WTC11 (cell line): Measurements from ENCODE around the gene TMEM181. TPM values are rescaled to one million over a fixed set of nuclear protein-coding genes. Genes with fewer than 3 reads are reported as not detected.

Source experiments
- ATAC-seq: fragments of 200-7000 bp; cut with Tn5 transposase; 2 replicates; pipeline ENCODE4 v1.10.0; 2021; ENCODE audit warnings: mild to moderate bottlenecking, moderate library complexity
- CTCF ChIA-PET: fragments of 300-600 bp; sonication (Branson Sonifier 250); formaldehyde crosslinking; loops from one replicate; lab custom pipeline; 2021; ENCODE audit warnings: antibody characterized with exemption; lab: Charles Lee
- POLR2A ChIA-PET: fragments of 350-600 bp; sonication (Branson Sonifier 250); formaldehyde crosslinking; loops from one replicate; lab custom pipeline; 2021; ENCODE audit warnings: antibody characterized with exemption; lab: Charles Lee
- DNase-seq: peaks from one replicate; pipeline ENCODE4 v3.0.0; 2021; ENCODE audit warnings: low spot score
- H3K27ac Mint-ChIP-seq: 2 replicates; pipeline ENCODE4 v1.8.0; 2021; ENCODE audit warnings: mixed read lengths
- H3K27me3 Mint-ChIP-seq: 2 replicates; pipeline ENCODE4 v1.8.0; 2021; ENCODE audit warnings: low read depth, mild to moderate bottlenecking, moderate library complexity, mixed read lengths
- H3K36me3 Mint-ChIP-seq: 2 replicates; pipeline ENCODE4 v1.8.0; 2021; ENCODE audit warnings: mixed read lengths
- H3K4me1 Mint-ChIP-seq: 2 replicates; pipeline ENCODE4 v1.8.0; 2022; ENCODE audit warnings: mixed read lengths
- H3K4me3 Mint-ChIP-seq: 2 replicates; pipeline ENCODE4 v1.8.0; 2021; ENCODE audit warnings: mild to moderate bottlenecking, moderate library complexity, mixed read lengths
- H3K9me3 Mint-ChIP-seq: 2 replicates; pipeline ENCODE4 v1.8.0; 2021; ENCODE audit warnings: mixed read lengths
- AFF4 ChIP-seq: sonication (generic); formaldehyde crosslinking; IDR thresholded peaks from 2 replicates; pipeline ENCODE4 v1.8.1; 2023; ENCODE audit warnings: mild to moderate bottlenecking, missing genetic modification reagents, borderline replicate concordance
- AR ChIP-seq: fragments of 250-450 bp; sonication (Bioruptor Pico); IDR thresholded peaks from 2 replicates; pipeline ENCODE4 v1.9.0; 2021; ENCODE audit warnings: mild to moderate bottlenecking
- CBFB ChIP-seq: sonication (generic); formaldehyde crosslinking; IDR thresholded peaks from 2 replicates; pipeline ENCODE4 v1.8.1; 2022; ENCODE audit warnings: mild to moderate bottlenecking, low read depth, missing genetic modification reagents
- E2F1 ChIP-seq: sonication (generic); formaldehyde crosslinking; IDR thresholded peaks from 2 replicates; pipeline ENCODE4 v1.8.0; 2022; ENCODE audit warnings: mild to moderate bottlenecking, missing genetic modification reagents
- E2F4 ChIP-seq: sonication (generic); formaldehyde crosslinking; IDR thresholded peaks from 2 replicates; pipeline ENCODE4 v1.8.1; 2022; ENCODE audit warnings: low read depth, mild to moderate bottlenecking, moderate library complexity, missing genetic modification reagents, borderline replicate concordance
- EMX1 ChIP-seq: fragments of 250-450 bp; sonication (Bioruptor Pico); IDR thresholded peaks from 2 replicates; pipeline ENCODE4 v1.8.0; 2021; ENCODE audit warnings: mild to moderate bottlenecking
- ESRRA ChIP-seq: sonication (generic); formaldehyde crosslinking; IDR thresholded peaks from 2 replicates; pipeline ENCODE4 v1.8.1; 2022; ENCODE audit warnings: mild to moderate bottlenecking, missing genetic modification reagents, borderline replicate concordance
- FOXK1 ChIP-seq: sonication (generic); formaldehyde crosslinking; IDR thresholded peaks from 2 replicates; pipeline ENCODE4 v1.8.0; 2022; ENCODE audit warnings: mild to moderate bottlenecking, moderate library complexity, missing genetic modification reagents
- GRHL2 ChIP-seq: fragments of 250-450 bp; sonication (Bioruptor Pico); IDR thresholded peaks from 2 replicates; pipeline ENCODE4 v1.8.0; 2022; ENCODE audit warnings: mild to moderate bottlenecking, moderate library complexity; ENCODE audit not compliant: insufficient replicate concordance, severe bottlenecking
- GTF2I ChIP-seq: fragments of 250-450 bp; sonication (Bioruptor Pico); conservative IDR thresholded peaks from 2 replicates; pipeline ENCODE4 v1.4.0; 2021; ENCODE audit warnings: mild to moderate bottlenecking
- NFE2L1 ChIP-seq: sonication (generic); formaldehyde crosslinking; IDR thresholded peaks from 2 replicates; pipeline ENCODE4 v1.8.1; 2023; ENCODE audit warnings: missing genetic modification reagents
- NR3C1 ChIP-seq: sonication (generic); formaldehyde crosslinking; conservative IDR thresholded peaks from 2 replicates; pipeline ENCODE4 v1.8.1; 2023; ENCODE audit warnings: low read depth, mild to moderate bottlenecking, missing genetic modification reagents
- PRDM15 ChIP-seq: sonication (generic); formaldehyde crosslinking; IDR thresholded peaks from 2 replicates; pipeline ENCODE4 v1.8.0; 2022; ENCODE audit warnings: missing genetic modification reagents
- SP1 ChIP-seq: sonication (generic); formaldehyde crosslinking; conservative IDR thresholded peaks from 2 replicates; pipeline ENCODE4 v1.8.1; 2022; ENCODE audit warnings: missing genetic modification reagents
- ZBTB43 ChIP-seq: sonication (generic); formaldehyde crosslinking; IDR thresholded peaks from 2 replicates; pipeline ENCODE4 v1.8.1; 2023; ENCODE audit warnings: mild to moderate bottlenecking, missing genetic modification reagents
- ZNF263 ChIP-seq: sonication (generic); formaldehyde crosslinking; IDR thresholded peaks from 2 replicates; pipeline ENCODE4 v1.8.1; 2022; ENCODE audit warnings: low read depth, mild to moderate bottlenecking, moderate library complexity, missing genetic modification reagents
- ZNF423 ChIP-seq: fragments of 250-450 bp; sonication (Bioruptor Pico); IDR thresholded peaks from 2 replicates; pipeline ENCODE4 v2.1.2; 2022; ENCODE audit warnings: mild to moderate bottlenecking, moderate library complexity
- total RNA-seq: library from RNA; stranded (reverse); gene quantifications from 3 replicates; pipeline ENCODE4 v1.2.3, GENCODE V29; 2021

TMEM181 gene
- total RNA-seq, 1 experiment from 2014 or later, result 18.8 TPM

GRCh38 chr6:158538741-158539140 lies 21.1 kb upstream of the TMEM181 start:
- ChIA-PET POLR2A (no interaction called here), CTCF (interaction anchor here (0.8 kb wide), 1 partner anchor 20 kb away, joined by 3 read pairs; no protein-coding TSS in a partner anchor)
- Mint-ChIP-seq H3K27me3 (peaks cover 15% of the 10 kb centered on the region), H3K4me1 (peaks cover 16% of the 10 kb centered on the region), H3K9me3 (no peaks in the 10 kb centered on the region), H3K36me3 (no peaks in the 10 kb centered on the region), H3K27ac (no peak overlapping the region), H3K4me3 (peak overlapping the region; percentile 76; the same call in 1 of the 2 replicates)
- TF ChIP-seq ESRRA (CRISPR knock-in tag), result no peak
- TF ChIP-seq NR3C1 (CRISPR knock-in tag), result no peak
- TF ChIP-seq CBFB, result no peak
- TF ChIP-seq GRHL2 (CRISPR knock-in tag), result no peak
- no peak for TF ChIP-seq AFF4 (CRISPR knock-in tag)
- TF ChIP-seq ZNF423 (CRISPR knock-in tag), result no peak
- no peak for TF ChIP-seq PRDM15 (CRISPR knock-in tag)
- TF ChIP-seq FOXK1 (CRISPR knock-in tag), result no peak
- no peak for TF ChIP-seq E2F1 (CRISPR knock-in tag)
- no peak for TF ChIP-seq GTF2I
- TF ChIP-seq E2F4 (CRISPR knock-in tag), result no peak
- no peak for TF ChIP-seq AR
- no peak for TF ChIP-seq ZNF263 (CRISPR knock-in tag)
- no peak for TF ChIP-seq NFE2L1
- no peak for TF ChIP-seq EMX1 (CRISPR knock-in tag)
- TF ChIP-seq ZBTB43 (CRISPR knock-in tag), result no peak
- TF ChIP-seq SP1 (CRISPR knock-in tag), result no peak
- no peak for DNase-seq
- ATAC-seq, result no peak
